Measurements from ENCODE around the gene DCUN1D1. TPM values are rescaled to one million over a fixed set of nuclear protein-coding genes. Genes with fewer than 3 reads are reported as not detected.

The DCUN1D1 gene
- total and polyA plus RNA-seq, 2 of the 13 experiments (the other 11 are each of a cell fraction or from before 2014, with no cell fraction given) = 10.5 to 39.7 TPM

DNA sequence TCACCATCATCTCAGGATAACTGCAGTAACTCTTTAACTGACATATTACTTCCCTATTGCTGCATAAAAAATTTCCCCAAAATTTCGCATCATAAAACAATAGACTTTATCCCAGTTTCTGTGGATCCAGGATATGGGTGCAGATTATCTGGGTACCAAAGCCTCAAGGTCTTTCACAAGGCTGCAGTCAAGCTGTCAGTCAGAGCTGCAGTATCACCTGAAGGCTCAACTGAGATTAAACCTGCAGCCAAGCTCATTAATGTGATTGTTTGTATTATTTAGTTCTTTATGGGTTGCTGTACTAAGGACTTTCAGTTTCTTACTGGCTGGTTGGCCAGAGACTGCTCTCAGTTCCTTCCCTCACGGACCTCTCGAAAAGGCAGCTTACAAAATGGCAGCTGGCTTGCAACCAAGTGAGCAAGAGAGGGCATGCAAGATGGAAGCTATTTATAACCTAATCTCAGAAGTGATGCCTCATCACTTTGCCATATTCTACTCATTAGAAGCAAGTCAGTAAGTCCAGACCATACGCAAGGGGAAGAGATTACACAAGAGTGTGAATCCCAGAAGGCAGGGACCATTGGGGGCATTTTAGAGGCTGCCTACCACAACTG is 54.9 kb downstream of the DCUN1D1 start (continued):
- TF ChIP-seq CC2D1A (CRISPR knock-in tag; IDR thresholded peaks at IDR 0.05) = no peak

DNA sequence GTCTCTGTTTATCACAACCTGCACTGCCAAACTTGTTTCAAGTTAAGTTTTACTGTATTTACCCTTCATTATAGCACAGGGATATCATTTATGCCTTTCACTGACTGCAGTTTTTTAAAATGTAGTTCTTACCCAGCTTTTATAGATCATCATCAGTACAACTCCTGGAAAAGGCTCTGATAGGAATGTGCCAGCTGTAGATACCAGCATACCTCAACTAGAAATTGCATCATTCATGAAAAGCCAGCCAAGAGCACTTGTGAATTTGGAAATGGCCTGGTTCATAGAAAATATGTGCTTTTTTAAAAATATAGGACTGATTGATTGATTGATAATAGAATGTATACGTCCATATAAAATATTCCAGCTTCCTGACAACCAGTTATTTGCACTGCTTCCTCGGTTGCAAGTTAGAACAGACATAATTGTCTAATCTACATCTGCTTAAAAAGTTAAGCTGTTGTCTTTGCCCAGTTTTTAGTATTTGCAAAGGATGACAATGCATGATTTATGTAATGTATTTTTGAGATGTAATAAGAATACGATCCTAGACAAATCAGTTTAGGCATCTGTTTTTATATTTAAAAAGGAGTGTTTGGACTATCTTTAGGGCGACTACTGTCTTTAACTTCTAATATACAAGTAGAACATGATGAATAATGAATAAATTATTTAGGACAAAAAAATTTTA is 58.5 kb downstream of the DCUN1D1 start:
- CTCF ChIA-PET (ENCODE audit: low intra/inter-chr PET ratio, low total read pairs) = no interaction called here
- Histone ChIP-seq H3K4me3 (replicated peaks in 1 of 3; ENCODE audit: insufficient read depth in 1 of 3, low read depth in 2 of 3, low read length in 3 of 3) (no peak overlapping the region), H3K79me2 (ENCODE audit: insufficient read depth, low read length) (no peaks in the 10 kb centered on the region), H2AFZ (ENCODE audit: low read length) (no peak overlapping the region), H3K9me3 (ENCODE audit: low read length) (no peaks in the 10 kb centered on the region), H3K36me3 (replicated peaks in 1 of 2; ENCODE audit: control insufficient read depth in 1 of 2, insufficient read depth in 2 of 2, low read length in 2 of 2) (peaks cover 0 to 1% of the 10 kb centered on the region in 2 experiments; a peak in 1 of 5 replicates), H3K4me1 (ENCODE audit: insufficient read depth, low read length) (no peaks in the 10 kb centered on the region), H3K27ac (ENCODE audit: extremely low read length, insufficient read depth, low read length) (no peak overlapping the region), H3K9ac (ENCODE audit: insufficient read depth, low read depth, low read length) (no peak overlapping the region), H4K20me1 (ENCODE audit: insufficient read depth, low read length) (no peaks in the 10 kb centered on the region), H3K27me3 (ENCODE audit: control insufficient read depth in 1 of 2, insufficient read depth in 2 of 2, low read length in 2 of 2) (no peaks in the 10 kb centered on the region), H3K4me2 (ENCODE audit: low read depth, low read length) (no peak overlapping the region)
- DNase-seq (ENCODE audit: low spot score) = no peak
- in situ Hi-C loops (cut with HindIII; ENCODE audit: extremely low pct_ligation_motif_present, low pct_unique_long_range_greater_than_20kb) (no loop called here), intact Hi-C loops (cut with micrococcal nuclease; ENCODE audit: unreplicated experiment) (no loop called here)
- TF ChIP-seq, protein P1, sequence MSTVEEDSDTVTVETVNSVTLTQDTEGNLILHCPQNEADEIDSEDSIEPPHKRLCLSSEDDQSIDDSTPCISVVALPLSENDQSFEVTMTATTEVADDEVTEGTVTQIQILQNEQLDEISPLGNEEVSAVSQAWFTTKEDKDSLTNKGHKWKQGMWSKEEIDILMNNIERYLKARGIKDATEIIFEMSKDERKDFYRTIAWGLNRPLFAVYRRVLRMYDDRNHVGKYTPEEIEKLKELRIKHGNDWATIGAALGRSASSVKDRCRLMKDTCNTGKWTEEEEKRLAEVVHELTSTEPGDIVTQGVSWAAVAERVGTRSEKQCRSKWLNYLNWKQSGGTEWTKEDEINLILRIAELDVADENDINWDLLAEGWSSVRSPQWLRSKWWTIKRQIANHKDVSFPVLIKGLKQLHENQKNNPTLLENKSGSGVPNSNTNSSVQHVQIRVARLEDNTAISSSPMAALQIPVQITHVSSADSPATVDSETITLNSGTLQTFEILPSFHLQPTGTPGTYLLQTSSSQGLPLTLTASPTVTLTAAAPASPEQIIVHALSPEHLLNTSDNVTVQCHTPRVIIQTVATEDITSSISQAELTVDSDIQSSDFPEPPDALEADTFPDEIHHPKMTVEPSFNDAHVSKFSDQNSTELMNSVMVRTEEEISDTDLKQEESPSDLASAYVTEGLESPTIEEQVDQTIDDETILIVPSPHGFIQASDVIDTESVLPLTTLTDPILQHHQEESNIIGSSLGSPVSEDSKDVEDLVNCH (CRISPR knock-in tag; IDR thresholded peaks at IDR 0.05) = no peak
- TF ChIP-seq HDAC1 (CRISPR knock-in tag; IDR thresholded peaks at IDR 0.05) = no peak
- TF ChIP-seq ZFP62 (CRISPR knock-in tag; IDR thresholded peaks at IDR 0.05) = no peak
- TF ChIP-seq ZNF282 (IDR thresholded peaks at IDR 0.05; ENCODE audit: partially characterized antibody) = no peak
- TF ChIP-seq GABPA (IDR thresholded peaks at IDR 0.05; ENCODE audit: low read depth, low read length) = no peak
- no peak for TF ChIP-seq GABPA (CRISPR knock-in tag; IDR thresholded peaks at IDR 0.05; ENCODE audit: low read depth)
- no peak for TF ChIP-seq TCF7 (IDR thresholded peaks at IDR 0.05; ENCODE audit: low read depth)
- TF ChIP-seq ZSCAN9 (CRISPR knock-in tag; IDR thresholded peaks at IDR 0.05; ENCODE audit: borderline replicate concordance) = no peak
- TF ChIP-seq KLF9 (CRISPR knock-in tag; IDR thresholded peaks at IDR 0.05; ENCODE audit: low read depth) = no peak
- no peak for TF ChIP-seq ZNF670 (CRISPR knock-in tag; IDR thresholded peaks at IDR 0.05; ENCODE audit: borderline replicate concordance)
- TF ChIP-seq, protein P2, sequence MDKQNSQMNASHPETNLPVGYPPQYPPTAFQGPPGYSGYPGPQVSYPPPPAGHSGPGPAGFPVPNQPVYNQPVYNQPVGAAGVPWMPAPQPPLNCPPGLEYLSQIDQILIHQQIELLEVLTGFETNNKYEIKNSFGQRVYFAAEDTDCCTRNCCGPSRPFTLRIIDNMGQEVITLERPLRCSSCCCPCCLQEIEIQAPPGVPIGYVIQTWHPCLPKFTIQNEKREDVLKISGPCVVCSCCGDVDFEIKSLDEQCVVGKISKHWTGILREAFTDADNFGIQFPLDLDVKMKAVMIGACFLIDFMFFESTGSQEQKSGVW (CRISPR knock-in tag; IDR thresholded peaks at IDR 0.05; ENCODE audit: borderline replicate concordance) = no peak
- no TSS peak for BruUV-seq (replicated peaks)
- POLR2A ChIA-PET = no interaction called here
- WGBS (ENCODE audit: low lambda C conversion rate) = 98% methylated on average over 4 of the region's 4 CpGs
- no peak for ATAC-seq
- no peak for FAIRE-seq
